PC-9 (cell line): Measurements from ENCODE around the gene SLC22A13.

Experiments
- EZH2 ChIP-seq: fragments of 200-600 bp; sonication (generic); IDR thresholded peaks from 2 replicates; pipeline ENCODE4 v1.8.0; 2017; ENCODE audit warnings: antibody characterized with exemption, low read depth
- TF ChIP-seq, protein P1 (sequence below): fragments of 200-600 bp; sonication (generic); conservative IDR thresholded peaks from 2 replicates; pipeline ENCODE4 v1.6.1; 2017; ENCODE audit warnings: mixed run types, antibody characterized with exemption, mild to moderate bottlenecking, moderate library complexity

DNA sequence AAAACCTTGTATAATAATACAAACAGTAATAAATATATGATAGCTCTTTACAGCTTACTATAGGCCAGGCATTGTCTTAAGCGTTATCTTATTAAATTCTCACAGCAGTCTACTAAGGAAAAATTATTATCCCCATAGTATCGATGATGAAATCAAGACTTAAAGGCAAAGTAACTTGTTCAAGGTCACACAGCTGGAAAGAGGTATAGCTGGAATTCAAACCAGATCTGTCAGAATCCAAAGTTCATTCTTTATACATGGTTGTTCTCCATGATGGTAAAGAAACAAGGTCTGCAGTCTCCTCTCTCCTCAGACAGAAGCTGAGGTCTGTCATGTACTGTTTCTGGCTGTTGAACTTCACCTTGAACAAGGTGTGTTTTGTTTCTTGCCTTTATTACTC is 15.4 kb upstream of the SLC22A13 start:
- TF ChIP-seq, protein P1, sequence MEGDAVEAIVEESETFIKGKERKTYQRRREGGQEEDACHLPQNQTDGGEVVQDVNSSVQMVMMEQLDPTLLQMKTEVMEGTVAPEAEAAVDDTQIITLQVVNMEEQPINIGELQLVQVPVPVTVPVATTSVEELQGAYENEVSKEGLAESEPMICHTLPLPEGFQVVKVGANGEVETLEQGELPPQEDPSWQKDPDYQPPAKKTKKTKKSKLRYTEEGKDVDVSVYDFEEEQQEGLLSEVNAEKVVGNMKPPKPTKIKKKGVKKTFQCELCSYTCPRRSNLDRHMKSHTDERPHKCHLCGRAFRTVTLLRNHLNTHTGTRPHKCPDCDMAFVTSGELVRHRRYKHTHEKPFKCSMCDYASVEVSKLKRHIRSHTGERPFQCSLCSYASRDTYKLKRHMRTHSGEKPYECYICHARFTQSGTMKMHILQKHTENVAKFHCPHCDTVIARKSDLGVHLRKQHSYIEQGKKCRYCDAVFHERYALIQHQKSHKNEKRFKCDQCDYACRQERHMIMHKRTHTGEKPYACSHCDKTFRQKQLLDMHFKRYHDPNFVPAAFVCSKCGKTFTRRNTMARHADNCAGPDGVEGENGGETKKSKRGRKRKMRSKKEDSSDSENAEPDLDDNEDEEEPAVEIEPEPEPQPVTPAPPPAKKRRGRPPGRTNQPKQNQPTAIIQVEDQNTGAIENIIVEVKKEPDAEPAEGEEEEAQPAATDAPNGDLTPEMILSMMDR, result no peak
- no peak for TF ChIP-seq EZH2
